Nephron progenitor cell (in vitro differentiated cells): ENCODE measurements around the gene SUN5.
"Not testable (repeated sequence)": the region's sequence is repeated elsewhere in the genome, so short reads cannot be mapped to it uniquely, and the experiment has no call there.

Source experiments
- DNase-seq: peaks from one replicate; pipeline ENCODE4 v3.0.0; 2021
- H3K27ac Mint-ChIP-seq: 2 replicates; pipeline ENCODE4 v1.8.0; 2021; ENCODE audit warnings: mild to moderate bottlenecking, moderate library complexity, mixed read lengths
- H3K27me3 Mint-ChIP-seq: 2 replicates; pipeline ENCODE4 v1.8.0; 2021; ENCODE audit warnings: mild to moderate bottlenecking, low read depth, mixed read lengths; ENCODE audit not compliant: poor library complexity
- H3K36me3 Mint-ChIP-seq: 2 replicates; pipeline ENCODE4 v1.8.0; 2021; ENCODE audit warnings: low read depth, mixed read lengths
- H3K4me1 Mint-ChIP-seq: 2 replicates; pipeline ENCODE4 v1.8.0; 2021; ENCODE audit warnings: mixed read lengths
- H3K4me3 Mint-ChIP-seq: 2 replicates; pipeline ENCODE4 v1.8.0; 2021; ENCODE audit warnings: mild to moderate bottlenecking, moderate library complexity, mixed read lengths
- H3K9me3 Mint-ChIP-seq: 2 replicates; pipeline ENCODE4 v1.8.0; 2021; ENCODE audit warnings: mild to moderate bottlenecking, moderate library complexity, mixed read lengths
- CTCF ChIP-seq: fragments of 200-600 bp; sonication (generic); IDR thresholded peaks from 2 replicates; pipeline ENCODE4 v1.5.0; 2021; ENCODE audit warnings: antibody characterized with exemption

SUN5 gene

GRCh38 chr20:32965115-32965514 lies 39.1 kb downstream of the SUN5 start:
- no peaks in the 10 kb centered on the region for H3K9me3 Mint-ChIP-seq
- no peak for TF ChIP-seq CTCF
- H3K27ac Mint-ChIP-seq = peak overlapping the region; percentile 77
- peaks cover 31% of the 10 kb centered on the region for H3K4me1 Mint-ChIP-seq
- H3K27me3 Mint-ChIP-seq = peaks cover 15% of the 10 kb centered on the region
- no peaks in the 10 kb centered on the region for H3K36me3 Mint-ChIP-seq
- no peak overlapping the region for H3K4me3 Mint-ChIP-seq
- DNase-seq = no peak

- Mint-ChIP-seq H3K36me3 (no peaks in the 10 kb centered on the region), H3K4me1 (peaks cover 31% of the 10 kb centered on the region), H3K27me3 (peaks cover 15% of the 10 kb centered on the region), H3K9me3 (no peaks in the 10 kb centered on the region), H3K4me3 (no peak overlapping the region), H3K27ac (no peak overlapping the region)
- TF ChIP-seq CTCF = no peak
- no peak for DNase-seq
Observed at GRCh38 chr20:32964575-32964974, 39.7 kb downstream of the SUN5 start.

- TF ChIP-seq CTCF = no peak
- no peak overlapping the region for H3K4me3 Mint-ChIP-seq
- DNase-seq = no peak
- H3K36me3 Mint-ChIP-seq = no peaks in the 10 kb centered on the region
- H3K27me3 Mint-ChIP-seq = peaks cover 15% of the 10 kb centered on the region
- H3K9me3 Mint-ChIP-seq = peaks cover 2% of the 10 kb centered on the region
- no peak overlapping the region for H3K27ac Mint-ChIP-seq
- H3K4me1 Mint-ChIP-seq = peaks cover 32% of the 10 kb centered on the region
Observed at GRCh38 chr20:32963176-32963575, 41.1 kb downstream of the SUN5 start.

- not testable (repeated sequence) for H3K9me3 Mint-ChIP-seq, DNase-seq, H3K4me3 Mint-ChIP-seq, H3K36me3 Mint-ChIP-seq
- peak overlapping the region; percentile 75 for H3K27ac Mint-ChIP-seq
- peaks cover 15% of the 10 kb centered on the region for H3K27me3 Mint-ChIP-seq
- peaks cover 37% of the 10 kb centered on the region for H3K4me1 Mint-ChIP-seq
Observed at GRCh38 chr20:32962646-32963045, 41.6 kb downstream of the SUN5 start.

DNA sequence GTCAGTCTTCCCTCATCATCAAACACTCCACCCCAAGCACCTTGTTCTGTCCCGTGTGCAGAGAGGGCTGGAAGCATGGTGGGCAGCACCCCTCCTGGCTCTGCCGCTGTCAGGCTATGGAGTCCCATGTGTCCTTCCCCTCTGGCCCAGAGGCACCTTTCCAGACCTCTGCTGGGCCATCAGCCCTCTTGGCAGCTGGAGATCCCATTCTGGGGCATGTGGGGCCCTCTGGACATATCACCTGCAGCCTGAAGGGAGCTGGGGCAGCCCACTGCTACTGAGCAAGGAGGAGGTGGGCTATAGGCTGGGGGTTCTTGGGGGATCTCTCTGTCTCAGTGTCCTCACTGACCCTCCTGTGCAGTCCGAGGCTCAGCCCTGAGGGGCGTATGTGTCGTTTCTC lies 42.2 kb downstream of the SUN5 start:
- peaks cover 14% of the 10 kb centered on the region for H3K9me3 Mint-ChIP-seq
- no peak for DNase-seq
- no peak for TF ChIP-seq CTCF

GRCh38 chr20:32960849-32961731 lies 43.1 kb downstream of the SUN5 start:
- peaks cover 42% of the 10 kb centered on the region for H3K4me1 Mint-ChIP-seq
- H3K27me3 Mint-ChIP-seq = peaks cover 8% of the 10 kb centered on the region
- peaks cover 23% of the 10 kb centered on the region for H3K9me3 Mint-ChIP-seq
- no peak for DNase-seq
- H3K36me3 Mint-ChIP-seq = peaks cover 15% of the 10 kb centered on the region
- H3K4me3 Mint-ChIP-seq = no peak overlapping the region
- TF ChIP-seq CTCF = no peak
- H3K27ac Mint-ChIP-seq = no peak overlapping the region

More for the DNA sequence above, 42.2 kb downstream of the SUN5 start:
- Mint-ChIP-seq H3K4me1 (peaks cover 42% of the 10 kb centered on the region), H3K4me3 (no peak overlapping the region), H3K27me3 (peaks cover 15% of the 10 kb centered on the region), H3K27ac (no peak overlapping the region), H3K36me3 (peaks cover 9% of the 10 kb centered on the region)
